NCI-H146 treated with DMSO at 0.1 percent for 48 hours (cell line): ENCODE results near the gene JMJD8.

Experiments used
- DNase-seq: peaks from one replicate; lab custom pipeline; 2025; ENCODE audit not compliant: unreplicated experiment; lab: John Stamatoyannopoulos, UW

JMJD8 gene

GRCh38 chr16:666572-666971, 17.6 kb downstream of the JMJD8 start:
- DNase-seq: no peak

- no peak for DNase-seq
Measured at GRCh38 chr16:662597-662996, 21.5 kb downstream of the JMJD8 start.

GRCh38 chr16:662095-662494, 22.0 kb downstream of the JMJD8 start:
- DNase-seq: no peak

GRCh38 chr16:661184-661821, 22.8 kb downstream of the JMJD8 start:
- no peak for DNase-seq

- DNase-seq: no peak
Measured at GRCh38 chr16:660459-661183, 23.5 kb downstream of the JMJD8 start.

GRCh38 chr16:660132-660458, 24.0 kb downstream of the JMJD8 start:
- DNase-seq: no peak

GRCh38 chr16:659618-660017, 24.5 kb downstream of the JMJD8 start:
- no peak for DNase-seq

- DNase-seq: no peak
Measured at GRCh38 chr16:658679-659571, 25.2 kb downstream of the JMJD8 start.

- no peak for DNase-seq
Measured at GRCh38 chr16:657487-657886, 26.6 kb downstream of the JMJD8 start.

- no peak for DNase-seq
Measured at GRCh38 chr16:654034-654433, 30.1 kb downstream of the JMJD8 start.

GRCh38 chr16:652454-653305, 31.5 kb downstream of the JMJD8 start:
- no peak for DNase-seq

- no peak for DNase-seq
Measured at GRCh38 chr16:651844-652243, 32.3 kb downstream of the JMJD8 start.

- no peak for DNase-seq
Measured at GRCh38 chr16:649631-650030, 34.5 kb downstream of the JMJD8 start.

- DNase-seq: peak; percentile 84
Measured at GRCh38 chr16:648781-649589, 35.1 kb downstream of the JMJD8 start, which contains the start of gene WDR90. WDR90 (plus strand) TSS chr16:649365; CDS start chr16:649417, 52 bp downstream.

GRCh38 chr16:648071-648780, 35.9 kb downstream of the JMJD8 start:
- peak; percentile 5 for DNase-seq

- no peak for DNase-seq
Measured at GRCh38 chr16:647173-647902, 36.8 kb downstream of the JMJD8 start.

GRCh38 chr16:646679-647172, 37.4 kb downstream of the JMJD8 start:
- no peak for DNase-seq

- no peak for DNase-seq
Measured at GRCh38 chr16:645852-646678, 38.1 kb downstream of the JMJD8 start.
